C4-2B (cell line): ENCODE results near the gene PSKH1.

Source experiments
- H3K27ac ChIP-seq: fragments of 450-650 bp; 2 replicates; pipeline ENCODE4 v1.5.1; 2017
- CTCF ChIP-seq: fragments of 450-650 bp; conservative IDR thresholded peaks from 2 replicates; pipeline ENCODE4 v1.5.1; 2017; ENCODE audit warnings: mild to moderate bottlenecking
- ZFX ChIP-seq: fragments of 450-650 bp; IDR thresholded peaks from 2 replicates; pipeline ENCODE4 v1.6.1; 2017

Gene PSKH1

GRCh38 chr16:67975321-67976105 is 82.5 kb downstream of the PSKH1 start:
- H3K27ac ChIP-seq, result no peak overlapping the region
- TF ChIP-seq ZFX, result no peak
- no peak for TF ChIP-seq CTCF

- H3K27ac ChIP-seq, result no peak overlapping the region
- TF ChIP-seq CTCF, result no peak
- no peak for TF ChIP-seq ZFX
Measured at GRCh38 chr16:67976205-67976604, 83.2 kb downstream of the PSKH1 start.

GRCh38 chr16:67977005-67977404 is 84.0 kb downstream of the PSKH1 start:
- TF ChIP-seq ZFX (no peak), CTCF (no peak)
- H3K27ac ChIP-seq, result no peak overlapping the region

GRCh38 chr16:67977469-67978227 is 84.6 kb downstream of the PSKH1 start:
- H3K27ac ChIP-seq, result no peak overlapping the region
- TF ChIP-seq ZFX (no peak), CTCF (no peak)
